CD14-positive monocyte (primary cell): ENCODE results near the gene SIX2. TPM values are rescaled to one million over a fixed set of nuclear protein-coding genes. Genes with fewer than 3 reads are reported as not detected.

ENCODE experiments used
- DNase-seq, 3 donors: peaks; one replicate each; pipeline ENCODE4 v3.0.0-alpha.2; 2011 to 2022
- H2AFZ ChIP-seq: 2 replicates; pipeline ENCODE4 v1.6.0; 2012; ENCODE audit warnings: mild to moderate bottlenecking, low read depth, low read length, inconsistent platforms; ENCODE audit not compliant: insufficient read depth, poor library complexity, severe bottlenecking
- H3K27ac ChIP-seq, 2 donors: 1 replicate in 1 of 2; 2 replicates in 1 of 2; pipeline ENCODE4 v1.5.1; 2012 to 2013; ENCODE audit warnings: low read length in 2 of 2, control low read depth in 1 of 2, inconsistent platforms in 1 of 2, low read depth in 1 of 2, mild to moderate bottlenecking in 1 of 2
- H3K27me3 ChIP-seq, 2 donors: one replicate each; pipeline versions ENCODE4 v1.6.0 to v1.6.1; 2011 to 2013; ENCODE audit warnings: low read length in 2 of 2; ENCODE audit not compliant: control insufficient read depth in 2 of 2, insufficient read depth in 2 of 2
- H3K36me3 ChIP-seq, 2 donors: replicated peaks in 1 of 2; 1 replicate in 1 of 2; 2 replicates in 1 of 2; pipeline versions ENCODE4 v1.5.1 to v1.6.1; 2012 to 2013; ENCODE audit warnings: low read length in 2 of 2, control low read depth in 1 of 2, inconsistent platforms in 1 of 2, mild to moderate bottlenecking in 1 of 2; ENCODE audit not compliant: insufficient read depth in 2 of 2, control insufficient read depth in 1 of 2
- H3K4me1 ChIP-seq, 2 donors: 1 replicate in 1 of 2; 2 replicates in 1 of 2; pipeline versions ENCODE4 v1.5.1 to v1.6.1; 2012 to 2013; ENCODE audit warnings: low read length in 2 of 2, control low read depth in 1 of 2, inconsistent platforms in 1 of 2, mild to moderate bottlenecking in 1 of 2, moderate library complexity in 1 of 2; ENCODE audit not compliant: insufficient read depth in 2 of 2, control insufficient read depth in 1 of 2
- H3K4me2 ChIP-seq: replicated peaks from 2 replicates; pipeline ENCODE3; 2012; ENCODE audit warnings: low read length, moderate library complexity, mild to moderate bottlenecking; ENCODE audit not compliant: poor library complexity, severe bottlenecking; ENCODE audit errors: extremely low read depth
- H3K4me3 ChIP-seq, 3 experiments: fragments of 200-600 bp in 1 of 3; sonication (generic) in 1 of 3; replicated peaks in 1 of 3; 1 replicate in 2 of 3; 2 replicates in 1 of 3; pipeline ENCODE4 v1.5.1; 2011 to 2013; ENCODE audit warnings: low read length in 3 of 3, mild to moderate bottlenecking in 3 of 3, control low read depth in 2 of 3, low read depth in 2 of 3, inconsistent platforms in 1 of 3, moderate library complexity in 1 of 3
- H3K79me2 ChIP-seq: 2 replicates; pipeline ENCODE4 v1.6.0; 2012; ENCODE audit warnings: mild to moderate bottlenecking, control low read depth, inconsistent platforms, low read length, moderate library complexity; ENCODE audit not compliant: insufficient read depth
- H3K9ac ChIP-seq: 2 replicates; pipeline ENCODE4 v1.6.0; 2017; ENCODE audit warnings: low read length, mild to moderate bottlenecking; ENCODE audit not compliant: insufficient read depth, poor library complexity, severe bottlenecking
- H3K9me3 ChIP-seq, 2 donors: replicated peaks in 1 of 2; 1 replicate in 1 of 2; 2 replicates in 1 of 2; pipeline versions ENCODE4 v1.5.1 to v1.6.1; 2012 to 2013; ENCODE audit warnings: low read length in 2 of 2, control low read depth in 1 of 2; ENCODE audit not compliant: control insufficient read depth in 1 of 2, insufficient read depth in 1 of 2
- H4K20me1 ChIP-seq: 2 replicates; pipeline ENCODE4 v1.6.0; 2012; ENCODE audit warnings: mild to moderate bottlenecking, low read length, control low read depth, moderate library complexity; ENCODE audit not compliant: insufficient read depth
- H3K27ac Mint-ChIP-seq, 7 donors: one replicate each; pipeline ENCODE4 v1.8.0; 2020; ENCODE audit warnings: mild to moderate bottlenecking in 7 of 7, mixed read lengths in 7 of 7, moderate library complexity in 6 of 7, inconsistent platforms in 2 of 7
- H3K27me3 Mint-ChIP-seq, 3 donors: one replicate each; pipeline ENCODE4 v1.8.0; 2021 to 2022; ENCODE audit warnings: low read depth in 3 of 3, mild to moderate bottlenecking in 3 of 3, mixed read lengths in 3 of 3, moderate library complexity in 3 of 3, inconsistent platforms in 1 of 3
- H3K36me3 Mint-ChIP-seq, 2 donors: one replicate each; pipeline ENCODE4 v1.8.0; 2020; ENCODE audit warnings: mixed read lengths in 2 of 2, inconsistent platforms in 1 of 2, mild to moderate bottlenecking in 1 of 2
- H3K4me1 Mint-ChIP-seq: one replicate; pipeline ENCODE4 v1.8.0; 2020; ENCODE audit warnings: mild to moderate bottlenecking, mixed read lengths
- H3K4me3 Mint-ChIP-seq, 2 donors: one replicate each; pipeline ENCODE4 v1.8.0; 2020; ENCODE audit warnings: mild to moderate bottlenecking in 2 of 2, mixed read lengths in 2 of 2, moderate library complexity in 1 of 2
- H3K9me3 Mint-ChIP-seq, 7 donors: one replicate each; pipeline ENCODE4 v1.8.0; 2020 to 2022; ENCODE audit warnings: mixed read lengths in 7 of 7, mild to moderate bottlenecking in 6 of 7, moderate library complexity in 6 of 7, inconsistent platforms in 2 of 7
- CTCF ChIP-seq: fragments of 200-600 bp; IDR thresholded peaks from one replicate; pipeline ENCODE4 v1.8.0; 2022; ENCODE audit warnings: antibody characterized with exemption, mild to moderate bottlenecking
- WGBS: methylation state at CpG from one replicate; pipeline ENCODE4 v1.1.5; 2013; ENCODE audit warnings: missing lambda C conversion rate; ENCODE audit not compliant: insufficient coverage; 5-methylcytosine and 5-hydroxymethylcytosine counted together
- intact Hi-C, 2 donors: fragments of 100-400 bp; cut with micrococcal nuclease; formaldehyde crosslinking; loops; one replicate each; pipeline versions ENCODE4 v1.15.0 to v1.15.1; 2023
- polyA plus RNA-seq, 3 donors: library from polyadenylated mRNA; depleted of rRNA in 1 of 3; unstranded in 2 of 3; stranded (reverse) in 1 of 3; fragments of 300-500 nt in 2 of 3; fragments of >200 nt in 1 of 3; fragmentation: Illumina TruSeq in 2 of 3; gene quantifications; 1 replicate in 2 of 3; 2 replicates in 1 of 3; pipeline ENCODE4 v1.2.3, GENCODE V29; 2012 to 2021

SIX2 gene
- polyA plus RNA-seq, 3 donors: not detected

GRCh38 chr2:45009928-45010701 is 863 bp upstream of the SIX2 start:
- peak overlapping the region; percentile 77 for H3K4me2 ChIP-seq
- no peaks in the 10 kb centered on the region for H3K36me3 ChIP-seq
- Mint-ChIP-seq H3K27me3 (peaks cover 91 to 98% (median 94%) of the 10 kb centered on the region in 3 donors), H3K4me3 (peak overlapping the region in 1 of 2 donors; percentile 86), H3K27ac (no peak overlapping the region), H3K36me3 (peaks cover 6% of the 10 kb centered on the region in 2 donors), H3K4me1 (peaks cover 38% of the 10 kb centered on the region), H3K9me3 (peaks cover 0 to 39% (median 19%) of the 10 kb centered on the region in 7 donors)
- 4% methylated on average over 35 of the region's 56 CpGs for whole genome bisulfite sequencing
- H3K4me3 ChIP-seq: peak overlapping the region in 1 of 3 experiments; percentile 73
- peaks cover 31 to 45% of the 10 kb centered on the region in 2 donors for H3K4me1 ChIP-seq
- no peak overlapping the region for H3K27ac ChIP-seq
- intact Hi-C loops: no loop called here
- TF ChIP-seq CTCF: no peak
- peaks cover 89 to 94% of the 10 kb centered on the region in 2 donors for H3K27me3 ChIP-seq
- H3K9ac ChIP-seq: no peak overlapping the region
- peaks cover 3 to 70% of the 10 kb centered on the region in 2 donors for H3K9me3 ChIP-seq
- no peaks in the 10 kb centered on the region for H3K79me2 ChIP-seq
- no peak overlapping the region for H2AFZ ChIP-seq
- DNase-seq: no peak
- no peaks in the 10 kb centered on the region for H4K20me1 ChIP-seq

DNA sequence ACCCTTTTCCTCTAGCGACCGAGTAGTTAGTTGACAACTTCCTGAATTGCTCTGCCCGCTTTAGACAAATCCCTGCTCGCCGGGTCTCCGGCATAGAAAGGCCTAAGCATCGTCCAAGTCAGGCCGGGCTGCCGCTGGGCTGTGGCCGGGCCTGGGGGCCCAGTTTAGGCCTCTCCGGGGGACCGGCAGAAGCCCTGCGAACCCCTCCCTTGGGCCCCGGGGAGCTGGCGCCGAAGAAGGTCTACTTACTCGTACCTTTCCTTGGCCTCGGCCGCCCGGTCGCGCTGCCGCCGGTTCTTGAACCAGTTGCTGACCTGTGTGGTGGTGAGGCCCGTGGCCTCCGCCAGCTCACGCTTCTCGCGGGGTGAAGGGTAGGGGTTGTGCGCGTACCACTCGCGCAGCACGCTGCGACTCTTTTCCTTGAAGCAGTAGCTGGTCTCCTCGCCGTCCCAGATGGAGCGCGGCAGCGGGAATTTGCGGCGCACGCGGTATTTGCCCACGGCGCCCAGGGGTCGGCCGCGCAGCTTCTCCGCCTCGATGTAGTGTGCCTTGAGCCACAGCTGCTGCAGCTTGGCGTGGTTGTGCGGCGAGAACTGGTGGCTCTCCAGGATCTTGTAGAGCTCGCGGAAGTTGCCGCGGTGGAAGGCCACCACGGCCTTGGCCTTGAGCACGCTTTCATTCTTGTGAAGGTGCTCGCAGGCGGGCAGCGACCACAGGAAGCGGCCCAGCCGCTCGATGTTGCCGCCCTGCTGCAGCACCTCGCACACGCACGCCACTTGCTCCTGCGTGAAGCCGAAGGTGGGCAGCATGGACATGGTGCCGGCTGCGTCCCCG is 739 bp downstream of the SIX2 start:
- peaks cover 89 to 97% of the 10 kb centered on the region in 2 donors for H3K27me3 ChIP-seq
- no peaks in the 10 kb centered on the region for H3K36me3 ChIP-seq
- H3K9me3 Mint-ChIP-seq: peaks cover 0 to 46% (median 15%) of the 10 kb centered on the region in 7 donors
- peaks cover 29 to 41% of the 10 kb centered on the region in 2 donors for H3K4me1 ChIP-seq
- no peak overlapping the region for H3K27ac ChIP-seq
- no peak for TF ChIP-seq CTCF
- peak overlapping the region; percentile 73 for H2AFZ ChIP-seq
- H3K36me3 Mint-ChIP-seq: peaks cover 3 to 6% of the 10 kb centered on the region in 2 donors
- H3K9ac ChIP-seq: no peak overlapping the region
- WGBS: under 1% methylated on average over 73 of the region's 75 CpGs
- peak overlapping the region; percentile 77 for H3K4me2 ChIP-seq
- H3K4me3 Mint-ChIP-seq: peak overlapping the region; percentile 79 to 94
- no peak overlapping the region for H3K27ac Mint-ChIP-seq
- peaks cover 3 to 74% of the 10 kb centered on the region in 2 donors for H3K9me3 ChIP-seq
- H4K20me1 ChIP-seq: no peaks in the 10 kb centered on the region
- DNase-seq: peak; percentile 9 to 27 (median 17)
- no peaks in the 10 kb centered on the region for H3K79me2 ChIP-seq
- peaks cover 43% of the 10 kb centered on the region for H3K4me1 Mint-ChIP-seq
- H3K4me3 ChIP-seq: peak overlapping the region; percentile 31 to 73 (median 40)
- intact Hi-C loops: no loop called here
- H3K27me3 Mint-ChIP-seq: peaks cover 96 to 99% (median 96%) of the 10 kb centered on the region in 3 donors
